22Rv1 (cell line): ENCODE results near the gene WNT2B.
"Not testable (repeated sequence)": the region's sequence is repeated elsewhere in the genome, so short reads cannot be mapped to it uniquely, and the experiment has no call there.

Source experiments
- CTCF ChIP-seq: fragments of 450-650 bp; IDR thresholded peaks from 2 replicates; pipeline ENCODE4 v1.5.1; 2017; ENCODE audit warnings: mild to moderate bottlenecking
- ZFX ChIP-seq: fragments of 450-650 bp; IDR thresholded peaks from 2 replicates; pipeline ENCODE4 v1.6.1; 2017; ENCODE audit warnings: antibody characterized with exemption, borderline replicate concordance

GRCh38 chr1:112487686-112488085 lies 21.1 kb upstream of the WNT2B start:
- TF ChIP-seq CTCF, ZFX: not testable (repeated sequence)
